Smooth muscle cell (in vitro differentiated cells): ENCODE data around the gene NDST1. TPM values are rescaled to one million over a fixed set of nuclear protein-coding genes. Genes with fewer than 3 reads are reported as not detected.

Experiments used
- DNase-seq: peaks from one replicate; lab custom pipeline; 2025; ENCODE audit not compliant: unreplicated experiment; lab: John Stamatoyannopoulos, UW
- H2AFZ ChIP-seq: fragments of 200-600 bp; sonication (generic); 2 replicates; pipeline ENCODE4 v1.6.0; 2016; ENCODE audit warnings: antibody characterized with exemption, low read depth, mild to moderate bottlenecking
- H3F3A ChIP-seq: fragments of 200-600 bp; sonication (generic); 2 replicates; pipeline ENCODE4 v1.6.0; 2017; ENCODE audit warnings: antibody characterized with exemption, low read depth
- H3K27ac ChIP-seq: fragments of 200-600 bp; sonication (generic); 2 replicates; pipeline ENCODE4 v1.5.1; 2016; ENCODE audit warnings: low read depth, mild to moderate bottlenecking
- H3K27me3 ChIP-seq: fragments of 200-600 bp; sonication (generic); 2 replicates; pipeline ENCODE4 v1.6.1; 2016; ENCODE audit warnings: low read depth, mild to moderate bottlenecking
- H3K36me3 ChIP-seq: fragments of 200-600 bp; sonication (generic); 2 replicates; pipeline ENCODE4 v1.5.1; 2016; ENCODE audit warnings: low read depth
- H3K4me1 ChIP-seq: fragments of 200-600 bp; sonication (generic); 2 replicates; pipeline ENCODE4 v1.5.1; 2016; ENCODE audit warnings: low read depth
- H3K4me2 ChIP-seq: fragments of 200-600 bp; sonication (generic); 2 replicates; pipeline ENCODE4 v1.6.0; 2016; ENCODE audit warnings: mild to moderate bottlenecking
- H3K4me3 ChIP-seq: fragments of 200-600 bp; sonication (generic); 2 replicates; pipeline ENCODE4 v1.5.1; 2016; ENCODE audit warnings: mild to moderate bottlenecking
- H3K79me2 ChIP-seq: fragments of 200-600 bp; sonication (generic); 2 replicates; pipeline ENCODE4 v1.6.0; 2016; ENCODE audit warnings: low read depth, mild to moderate bottlenecking
- H3K9ac ChIP-seq: fragments of 200-600 bp; sonication (generic); 2 replicates; pipeline ENCODE4 v1.6.0; 2016; ENCODE audit warnings: low read depth
- H3K9me3 ChIP-seq: fragments of 200-600 bp; sonication (generic); replicated peaks from 2 replicates; pipeline ENCODE4 v1.5.1; 2016; ENCODE audit warnings: low read depth
- H4K20me1 ChIP-seq: fragments of 200-600 bp; sonication (generic); 2 replicates; pipeline ENCODE4 v1.6.0; 2016; ENCODE audit warnings: low read depth
- CTCF ChIP-seq: fragments of 200-600 bp; sonication (generic); IDR thresholded peaks from 2 replicates; pipeline ENCODE4 v1.5.1; 2017; ENCODE audit warnings: borderline replicate concordance, mild to moderate bottlenecking, antibody characterized with exemption; ENCODE audit not compliant: insufficient read depth, poor library complexity, severe bottlenecking
- WGBS: methylation state at CpG from one replicate; pipeline ENCODE4 v1.1.7; 2016; ENCODE audit warnings: low lambda C conversion rate; 5-methylcytosine and 5-hydroxymethylcytosine counted together
- polyA plus RNA-seq: library from polyadenylated mRNA; unstranded; fragments of >200 nt; fragmentation: Nextera tagmentation; extraction: Ambion mirVana; gene quantifications from 2 replicates; pipeline ENCODE4 v1.2.1, GENCODE V29; 2016
- total RNA-seq: library from RNA; depleted of rRNA; stranded (reverse); fragments of >200 nt; gene quantifications from 2 replicates; pipeline ENCODE4 v1.2.3, GENCODE V29; 2014

Gene NDST1
- total and polyA plus RNA-seq, 2 experiments from 2014 or later = 32.4 to 53.0 TPM

GRCh38 chr5:150498971-150499370 is 9.0 kb upstream of the NDST1 start:
- no peak for DNase-seq
- no peaks in the 10 kb centered on the region for H3K27me3 ChIP-seq
- H3F3A ChIP-seq = peaks cover 14% of the 10 kb centered on the region
- H3K4me1 ChIP-seq = peaks cover 53% of the 10 kb centered on the region
- no peak overlapping the region for H3K4me3 ChIP-seq
- no peaks in the 10 kb centered on the region for H3K9me3 ChIP-seq
- H3K36me3 ChIP-seq = no peaks in the 10 kb centered on the region
- no peak overlapping the region for H2AFZ ChIP-seq
- H3K4me2 ChIP-seq = peak overlapping the region; percentile 68
- no peak for TF ChIP-seq CTCF
- H4K20me1 ChIP-seq = peaks cover 87% of the 10 kb centered on the region
- H3K9ac ChIP-seq = peak overlapping the region; percentile 11
- peak overlapping the region; percentile 89 for H3K27ac ChIP-seq
- H3K79me2 ChIP-seq = peaks cover 95% of the 10 kb centered on the region

GRCh38 chr5:150499437-150499956 is 8.4 kb upstream of the NDST1 start:
- Histone ChIP-seq H3K36me3 (no peaks in the 10 kb centered on the region), H3K9ac (no peak overlapping the region), H2AFZ (no peak overlapping the region), H3K9me3 (no peaks in the 10 kb centered on the region), H3K4me2 (peak overlapping the region; percentile 68), H3K79me2 (peaks cover 95% of the 10 kb centered on the region), H3K4me3 (no peak overlapping the region), H3K27ac (peak overlapping the region; percentile 89), H3F3A (peaks cover 14% of the 10 kb centered on the region), H3K4me1 (peaks cover 55% of the 10 kb centered on the region), H4K20me1 (peaks cover 88% of the 10 kb centered on the region), H3K27me3 (no peaks in the 10 kb centered on the region)
- 69% methylated on average over 7 of the region's 7 CpGs for WGBS
- no peak for TF ChIP-seq CTCF
- no peak for DNase-seq

GRCh38 chr5:150500328-150500841 is 7.5 kb upstream of the NDST1 start:
- Histone ChIP-seq H3K4me1 (peaks cover 60% of the 10 kb centered on the region), H3K9me3 (no peaks in the 10 kb centered on the region), H3K4me2 (peak overlapping the region; percentile 68), H3K9ac (peak overlapping the region; percentile 31), H3F3A (peaks cover 14% of the 10 kb centered on the region), H3K27ac (peak overlapping the region; percentile 89), H2AFZ (no peak overlapping the region), H4K20me1 (peaks cover 94% of the 10 kb centered on the region), H3K79me2 (peaks cover 94% of the 10 kb centered on the region), H3K27me3 (no peaks in the 10 kb centered on the region), H3K4me3 (no peak overlapping the region), H3K36me3 (no peaks in the 10 kb centered on the region)
- TF ChIP-seq CTCF = no peak
- DNase-seq = no peak
- 90% methylated on average over 3 of the region's 3 CpGs for WGBS

- H3K4me1 ChIP-seq = peaks cover 62% of the 10 kb centered on the region
- peak overlapping the region; percentile 5 for H3K9ac ChIP-seq
- no peaks in the 10 kb centered on the region for H3K36me3 ChIP-seq
- DNase-seq = no peak
- no peaks in the 10 kb centered on the region for H3K27me3 ChIP-seq
- H3K9me3 ChIP-seq = no peaks in the 10 kb centered on the region
- H3F3A ChIP-seq = peaks cover 11% of the 10 kb centered on the region
- peaks cover 94% of the 10 kb centered on the region for H3K79me2 ChIP-seq
- TF ChIP-seq CTCF = no peak
- 81% methylated on average over 8 of the region's 8 CpGs for WGBS
- H4K20me1 ChIP-seq = peaks cover 95% of the 10 kb centered on the region
- H2AFZ ChIP-seq = no peak overlapping the region
- H3K27ac ChIP-seq = peak overlapping the region; percentile 89
- H3K4me2 ChIP-seq = no peak overlapping the region
- H3K4me3 ChIP-seq = no peak overlapping the region
Observed at GRCh38 chr5:150500905-150501304, 7.0 kb upstream of the NDST1 start.
